Gastrocnemius medialis (tissue), 4 donors: ENCODE data around the gene MAN2A1.

Experiments used
- POLR2A ChIP-seq, 2 donors: fragments of 450-650 bp; IDR thresholded peaks; one replicate each; pipeline ENCODE4 v1.6.1; 2017; ENCODE audit warnings: antibody characterized with exemption in 2 of 2, mild to moderate bottlenecking in 2 of 2, moderate library complexity in 2 of 2
- TF ChIP-seq, protein P1 (sequence below), 5 experiments: fragments of 450-650 bp in 3 of 5; fragments of 200-600 bp in 2 of 5; sonication (generic) in 2 of 5; IDR thresholded peaks in 4 of 5; conservative IDR thresholded peaks in 1 of 5; 1 replicate in 4 of 5; 2 replicates in 1 of 5; pipeline ENCODE4 v1.5.1; 2016 to 2019; ENCODE audit warnings: antibody characterized with exemption in 5 of 5, mild to moderate bottlenecking in 3 of 5, moderate library complexity in 3 of 5

DNA sequence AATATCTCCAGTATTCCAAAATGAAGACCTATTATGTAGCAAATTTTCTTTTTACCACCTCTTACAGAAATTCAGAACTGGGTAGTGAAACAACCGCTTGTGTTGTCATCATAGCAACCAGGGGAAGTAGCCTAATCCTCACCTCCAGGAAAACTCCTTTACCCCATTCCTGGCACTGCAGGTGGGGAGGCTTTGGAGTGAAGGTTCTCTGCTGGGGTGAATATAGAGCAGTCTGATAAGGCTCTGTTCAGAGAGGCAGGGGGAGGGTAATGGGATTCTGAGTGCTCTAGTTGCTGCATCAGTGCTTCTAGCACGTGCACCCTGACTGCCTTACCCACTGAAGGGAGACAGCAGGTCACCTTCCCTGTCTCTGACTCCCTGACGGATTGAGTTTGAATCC is 116.2 kb downstream of the MAN2A1 start:
- TF ChIP-seq, protein P1, sequence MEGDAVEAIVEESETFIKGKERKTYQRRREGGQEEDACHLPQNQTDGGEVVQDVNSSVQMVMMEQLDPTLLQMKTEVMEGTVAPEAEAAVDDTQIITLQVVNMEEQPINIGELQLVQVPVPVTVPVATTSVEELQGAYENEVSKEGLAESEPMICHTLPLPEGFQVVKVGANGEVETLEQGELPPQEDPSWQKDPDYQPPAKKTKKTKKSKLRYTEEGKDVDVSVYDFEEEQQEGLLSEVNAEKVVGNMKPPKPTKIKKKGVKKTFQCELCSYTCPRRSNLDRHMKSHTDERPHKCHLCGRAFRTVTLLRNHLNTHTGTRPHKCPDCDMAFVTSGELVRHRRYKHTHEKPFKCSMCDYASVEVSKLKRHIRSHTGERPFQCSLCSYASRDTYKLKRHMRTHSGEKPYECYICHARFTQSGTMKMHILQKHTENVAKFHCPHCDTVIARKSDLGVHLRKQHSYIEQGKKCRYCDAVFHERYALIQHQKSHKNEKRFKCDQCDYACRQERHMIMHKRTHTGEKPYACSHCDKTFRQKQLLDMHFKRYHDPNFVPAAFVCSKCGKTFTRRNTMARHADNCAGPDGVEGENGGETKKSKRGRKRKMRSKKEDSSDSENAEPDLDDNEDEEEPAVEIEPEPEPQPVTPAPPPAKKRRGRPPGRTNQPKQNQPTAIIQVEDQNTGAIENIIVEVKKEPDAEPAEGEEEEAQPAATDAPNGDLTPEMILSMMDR (IDR thresholded peaks at IDR 0.05 in 4 of 5, conservative IDR thresholded peaks at IDR 0.05 in 1 of 5) = no peak
- TF ChIP-seq POLR2A (IDR thresholded peaks at IDR 0.05) = no peak
